MM.1S (cell line): ENCODE measurements around the gene SCOC.

Source experiments
- DNase-seq: peaks from one replicate; pipeline ENCODE4 v3.0.0-alpha.2; 2015
- H2AFZ ChIP-seq: fragments of 300-600 bp; sonication (generic); 2 replicates; pipeline ENCODE4 v1.6.0; 2016; ENCODE audit warnings: antibody characterized with exemption, low read length
- H3F3A ChIP-seq: fragments of 300-600 bp; sonication (generic); 2 replicates; pipeline ENCODE4 v1.6.1; 2016; ENCODE audit warnings: mild to moderate bottlenecking, antibody characterized with exemption, low read length, moderate library complexity, mixed read lengths; ENCODE audit not compliant: insufficient read depth
- H3K27ac ChIP-seq: fragments of 300-600 bp; sonication (generic); 2 replicates; pipeline ENCODE4 v1.5.1; 2016; ENCODE audit warnings: mild to moderate bottlenecking, low read length
- H3K27me3 ChIP-seq: fragments of 300-600 bp; sonication (generic); replicated peaks from 2 replicates; pipeline ENCODE4 v1.6.0; 2016; ENCODE audit warnings: low read length; ENCODE audit not compliant: insufficient read depth
- H3K36me3 ChIP-seq: fragments of 300-600 bp; sonication (generic); replicated peaks from 2 replicates; pipeline ENCODE4 v1.6.1; 2016; ENCODE audit warnings: mild to moderate bottlenecking, low read length, mixed read lengths; ENCODE audit not compliant: insufficient read depth
- H3K4me1 ChIP-seq: fragments of 300-600 bp; sonication (generic); 2 replicates; pipeline ENCODE4 v1.6.1; 2016; ENCODE audit warnings: low read length, mixed read lengths
- H3K4me2 ChIP-seq: fragments of 300-600 bp; sonication (generic); 2 replicates; pipeline ENCODE4 v1.6.0; 2016; ENCODE audit warnings: low read depth, low read length
- H3K4me3 ChIP-seq: fragments of 300-600 bp; sonication (generic); 2 replicates; pipeline ENCODE4 v1.5.1; 2016; ENCODE audit warnings: low read length, mixed read lengths
- H3K79me2 ChIP-seq: fragments of 300-600 bp; sonication (generic); 2 replicates; pipeline ENCODE4 v1.6.1; 2016; ENCODE audit warnings: mixed run types, low read length, mixed read lengths
- H3K9ac ChIP-seq: fragments of 300-600 bp; sonication (generic); 2 replicates; pipeline ENCODE4 v1.6.1; 2016; ENCODE audit warnings: low read length, mixed read lengths
- H3K9me2 ChIP-seq: fragments of 300-600 bp; sonication (generic); replicated peaks from 2 replicates; pipeline ENCODE4 v1.6.1; 2016; ENCODE audit warnings: mild to moderate bottlenecking, low read length, mixed read lengths; ENCODE audit not compliant: insufficient read depth
- H3K9me3 ChIP-seq: fragments of 300-600 bp; sonication (generic); replicated peaks from 2 replicates; pipeline ENCODE4 v1.6.1; 2016; ENCODE audit warnings: mild to moderate bottlenecking, low read length, mixed read lengths; ENCODE audit not compliant: insufficient read depth
- H4K20me1 ChIP-seq: fragments of 300-600 bp; sonication (generic); 2 replicates; pipeline ENCODE4 v1.6.1; 2016; ENCODE audit warnings: mild to moderate bottlenecking, low read length, moderate library complexity, mixed read lengths; ENCODE audit not compliant: insufficient read depth
- CTCF ChIP-seq: fragments of 300-600 bp; sonication (generic); IDR thresholded peaks from 2 replicates; pipeline ENCODE4 v1.5.1; 2016; ENCODE audit warnings: antibody characterized with exemption, low read length, mixed read lengths
- EZH2 ChIP-seq: fragments of 300-600 bp; sonication (generic); optimal IDR thresholded peaks from 2 replicates; pipeline ENCODE3; 2017; ENCODE audit warnings: low read depth, mild to moderate bottlenecking, antibody characterized with exemption, low read length, mixed read lengths
- EZH2phosphoT487 ChIP-seq: fragments of 300-600 bp; sonication (generic); IDR thresholded peaks from 2 replicates; pipeline ENCODE4 v1.6.1; 2018; ENCODE audit warnings: antibody characterized with exemption, low read length

The SCOC gene

GRCh38 chr4:140346136-140346535 is 27.3 kb upstream of the SCOC start:
- H3K27ac ChIP-seq: no peak overlapping the region
- H3K27me3 ChIP-seq: no peaks in the 10 kb centered on the region
- no peak overlapping the region for H3K4me3 ChIP-seq
- no peaks in the 10 kb centered on the region for H3K79me2 ChIP-seq
- TF ChIP-seq CTCF: no peak
- TF ChIP-seq EZH2phosphoT487: no peak
- TF ChIP-seq EZH2: no peak
- DNase-seq: no peak
- no peak overlapping the region for H3K9ac ChIP-seq
- no peak overlapping the region for H3K4me2 ChIP-seq
- no peaks in the 10 kb centered on the region for H3K9me3 ChIP-seq
- no peaks in the 10 kb centered on the region for H3K9me2 ChIP-seq
- H2AFZ ChIP-seq: no peak overlapping the region
- no peaks in the 10 kb centered on the region for H3K4me1 ChIP-seq
- no peaks in the 10 kb centered on the region for H3K36me3 ChIP-seq
- no peaks in the 10 kb centered on the region for H3F3A ChIP-seq
- no peaks in the 10 kb centered on the region for H4K20me1 ChIP-seq

GRCh38 chr4:140349816-140350215 is 23.6 kb upstream of the SCOC start:
- no peaks in the 10 kb centered on the region for H3K27me3 ChIP-seq
- H3K4me2 ChIP-seq: no peak overlapping the region
- no peaks in the 10 kb centered on the region for H3F3A ChIP-seq
- no peak overlapping the region for H3K9ac ChIP-seq
- TF ChIP-seq CTCF: no peak
- H3K4me3 ChIP-seq: no peak overlapping the region
- no peaks in the 10 kb centered on the region for H3K9me3 ChIP-seq
- H2AFZ ChIP-seq: no peak overlapping the region
- H3K27ac ChIP-seq: no peak overlapping the region
- no peaks in the 10 kb centered on the region for H3K79me2 ChIP-seq
- no peaks in the 10 kb centered on the region for H3K9me2 ChIP-seq
- no peaks in the 10 kb centered on the region for H4K20me1 ChIP-seq
- no peak for DNase-seq
- no peaks in the 10 kb centered on the region for H3K4me1 ChIP-seq
- no peaks in the 10 kb centered on the region for H3K36me3 ChIP-seq

- Histone ChIP-seq H3F3A (no peaks in the 10 kb centered on the region), H3K4me3 (no peak overlapping the region), H3K9ac (no peak overlapping the region), H3K36me3 (no peaks in the 10 kb centered on the region), H3K27me3 (no peaks in the 10 kb centered on the region), H3K27ac (no peak overlapping the region), H3K4me2 (no peak overlapping the region), H3K79me2 (no peaks in the 10 kb centered on the region), H4K20me1 (no peaks in the 10 kb centered on the region), H3K9me2 (no peaks in the 10 kb centered on the region), H3K9me3 (no peaks in the 10 kb centered on the region), H3K4me1 (no peaks in the 10 kb centered on the region), H2AFZ (no peak overlapping the region)
- no peak for DNase-seq
- TF ChIP-seq CTCF (no peak), EZH2phosphoT487 (no peak), EZH2 (no peak)
Observed at GRCh38 chr4:140351093-140352075, 22.1 kb upstream of the SCOC start.
